Measurements from ENCODE around the gene SLC29A4. TPM values are rescaled to one million over a fixed set of nuclear protein-coding genes. Genes with fewer than 3 reads are reported as not detected.
A peak's percentile ranks its signal among the peaks of the same experiment; 100 is the strongest.

SLC29A4 gene, protein sequence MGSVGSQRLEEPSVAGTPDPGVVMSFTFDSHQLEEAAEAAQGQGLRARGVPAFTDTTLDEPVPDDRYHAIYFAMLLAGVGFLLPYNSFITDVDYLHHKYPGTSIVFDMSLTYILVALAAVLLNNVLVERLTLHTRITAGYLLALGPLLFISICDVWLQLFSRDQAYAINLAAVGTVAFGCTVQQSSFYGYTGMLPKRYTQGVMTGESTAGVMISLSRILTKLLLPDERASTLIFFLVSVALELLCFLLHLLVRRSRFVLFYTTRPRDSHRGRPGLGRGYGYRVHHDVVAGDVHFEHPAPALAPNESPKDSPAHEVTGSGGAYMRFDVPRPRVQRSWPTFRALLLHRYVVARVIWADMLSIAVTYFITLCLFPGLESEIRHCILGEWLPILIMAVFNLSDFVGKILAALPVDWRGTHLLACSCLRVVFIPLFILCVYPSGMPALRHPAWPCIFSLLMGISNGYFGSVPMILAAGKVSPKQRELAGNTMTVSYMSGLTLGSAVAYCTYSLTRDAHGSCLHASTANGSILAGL
- total RNA-seq: 1 to 10 TPM; 2.2 to 7.3 (median 5.2) TPM

DNA sequence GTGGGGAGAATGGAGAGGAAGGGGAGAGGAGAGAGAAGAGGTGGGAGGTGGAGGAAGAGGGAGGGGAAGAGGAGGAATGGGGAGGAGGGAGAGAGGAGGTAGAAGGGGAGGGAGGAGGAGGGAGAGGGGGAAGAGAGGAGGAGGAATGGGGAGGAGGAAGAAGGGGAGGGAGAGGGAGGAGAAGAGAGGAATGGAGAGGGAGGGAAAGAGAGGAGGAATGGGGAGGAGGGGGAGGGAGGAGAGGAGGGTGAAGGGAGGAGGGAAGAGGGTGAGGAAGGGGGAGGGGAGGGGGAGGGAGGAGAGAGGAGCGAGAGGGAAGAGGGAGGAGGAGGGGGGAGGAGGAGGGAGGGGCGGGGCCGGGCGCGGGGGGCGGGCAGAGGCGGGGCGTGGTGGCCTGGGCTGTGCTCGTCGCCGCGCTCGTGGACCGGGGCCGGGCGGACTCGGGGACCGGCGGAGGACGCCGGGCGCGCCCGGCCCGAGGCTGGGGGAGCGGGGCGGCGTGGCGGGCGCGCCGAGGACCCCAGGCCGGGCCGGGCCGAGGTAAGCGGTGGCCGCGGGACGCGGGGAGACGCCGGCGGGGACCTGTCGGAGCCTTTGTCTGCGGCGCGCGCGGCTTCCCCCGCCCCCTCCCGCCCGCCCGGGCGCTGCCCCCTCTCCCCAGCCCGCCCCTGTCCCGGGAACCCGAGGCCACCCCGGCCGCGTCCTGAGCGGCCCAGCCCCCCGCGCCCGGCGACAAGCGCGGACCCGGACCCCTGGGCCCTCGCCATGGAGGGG lies at the start of gene SLC29A4:
SLC29A4 (plus strand) TSS at position 401 of the 774 bp plus-strand sequence. CDS start 4,874 bp downstream, outside the sequence.
- Histone ChIP-seq H3K27me3 (peaks cover 17% of the 10 kb centered on the region), H3K4me3 (peak within 1 kb of the TSS; percentile 61), H3K27ac (no peak within 1 kb of the TSS), H3K9me3 (no peaks in the 10 kb centered on the region), H3K36me3 (no peaks in the 10 kb centered on the region), H3K4me1 (peaks cover 11% of the 10 kb centered on the region)
- WGBS: 0% methylated on average over 5 of the region's 69 CpGs
- TF ChIP-seq POLR2AphosphoS5 (IDR thresholded peaks at IDR 0.05) (no peak), EP300 (IDR thresholded peaks at IDR 0.05) (no peak), POLR2A (IDR thresholded peaks at IDR 0.05) (no peak)
- TF ChIP-seq, protein P1, sequence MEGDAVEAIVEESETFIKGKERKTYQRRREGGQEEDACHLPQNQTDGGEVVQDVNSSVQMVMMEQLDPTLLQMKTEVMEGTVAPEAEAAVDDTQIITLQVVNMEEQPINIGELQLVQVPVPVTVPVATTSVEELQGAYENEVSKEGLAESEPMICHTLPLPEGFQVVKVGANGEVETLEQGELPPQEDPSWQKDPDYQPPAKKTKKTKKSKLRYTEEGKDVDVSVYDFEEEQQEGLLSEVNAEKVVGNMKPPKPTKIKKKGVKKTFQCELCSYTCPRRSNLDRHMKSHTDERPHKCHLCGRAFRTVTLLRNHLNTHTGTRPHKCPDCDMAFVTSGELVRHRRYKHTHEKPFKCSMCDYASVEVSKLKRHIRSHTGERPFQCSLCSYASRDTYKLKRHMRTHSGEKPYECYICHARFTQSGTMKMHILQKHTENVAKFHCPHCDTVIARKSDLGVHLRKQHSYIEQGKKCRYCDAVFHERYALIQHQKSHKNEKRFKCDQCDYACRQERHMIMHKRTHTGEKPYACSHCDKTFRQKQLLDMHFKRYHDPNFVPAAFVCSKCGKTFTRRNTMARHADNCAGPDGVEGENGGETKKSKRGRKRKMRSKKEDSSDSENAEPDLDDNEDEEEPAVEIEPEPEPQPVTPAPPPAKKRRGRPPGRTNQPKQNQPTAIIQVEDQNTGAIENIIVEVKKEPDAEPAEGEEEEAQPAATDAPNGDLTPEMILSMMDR (IDR thresholded peaks at IDR 0.05): no peak
- no peak for DNase-seq (ENCODE audit: low spot score in 2 of 2)

DNA sequence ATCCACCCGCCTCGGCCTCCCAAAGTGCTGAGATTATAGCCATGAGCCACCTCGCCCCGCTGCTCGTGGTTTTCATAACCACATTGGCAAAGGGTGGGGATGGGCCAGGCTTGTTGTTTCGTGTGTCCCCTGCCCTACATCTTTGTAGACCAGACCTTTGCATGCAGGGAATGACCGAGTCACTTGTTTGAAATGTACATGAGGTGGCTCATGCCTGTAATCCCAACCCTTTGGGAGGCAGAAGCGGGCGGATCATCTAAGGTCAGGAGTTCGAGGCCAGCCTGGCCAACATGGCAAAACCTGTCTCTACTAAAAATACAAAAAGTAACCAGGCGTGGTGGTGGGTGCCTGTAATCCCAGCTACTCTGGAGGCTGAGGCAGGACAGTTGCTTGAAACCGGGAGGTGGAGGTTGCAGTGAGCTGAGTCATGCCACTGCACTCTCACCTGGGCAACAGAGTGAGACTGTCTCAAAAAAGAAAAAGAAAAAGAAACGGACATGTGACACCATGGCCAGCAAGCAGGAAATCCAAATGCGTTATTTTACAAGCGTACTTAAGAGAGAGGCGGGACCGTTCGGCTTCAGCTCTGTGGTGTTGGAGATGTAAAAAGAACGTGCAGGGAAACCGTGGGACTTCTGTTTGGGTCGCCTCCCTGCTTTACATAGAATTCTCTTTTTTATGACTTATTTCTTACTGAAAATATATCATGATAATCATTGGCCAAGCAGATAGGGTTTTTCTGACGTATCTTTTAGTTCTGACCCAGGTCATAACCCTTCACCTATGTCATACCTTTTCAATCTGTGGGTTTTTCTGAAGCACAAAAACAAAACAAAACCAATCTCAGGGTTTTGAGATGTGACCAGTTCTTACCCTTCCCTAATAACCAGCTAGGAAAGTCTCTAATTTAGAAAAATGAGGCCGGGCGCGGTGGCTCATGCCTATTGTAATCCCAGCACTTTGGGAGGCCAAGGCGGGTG lies 47.6 kb upstream of the SLC29A4 start:
- no peak overlapping the region for H3K27ac ChIP-seq
- TF ChIP-seq, protein P1 (IDR thresholded peaks at IDR 0.05): no peak
- TF ChIP-seq POLR2A (IDR thresholded peaks at IDR 0.05) (no peak), EP300 (IDR thresholded peaks at IDR 0.05) (no peak), POLR2AphosphoS5 (IDR thresholded peaks at IDR 0.05) (no peak)
- H3K9me3 ChIP-seq: no peaks in the 10 kb centered on the region
- no peaks in the 10 kb centered on the region for H3K27me3 ChIP-seq
- H3K4me1 ChIP-seq: peaks cover 22% of the 10 kb centered on the region
- peaks cover 27% of the 10 kb centered on the region for H3K36me3 ChIP-seq
- no peak for DNase-seq (ENCODE audit: low spot score in 2 of 2)
- no peak overlapping the region for H3K4me3 ChIP-seq
- WGBS: 83% methylated on average over 26 of the region's 26 CpGs

DNA sequence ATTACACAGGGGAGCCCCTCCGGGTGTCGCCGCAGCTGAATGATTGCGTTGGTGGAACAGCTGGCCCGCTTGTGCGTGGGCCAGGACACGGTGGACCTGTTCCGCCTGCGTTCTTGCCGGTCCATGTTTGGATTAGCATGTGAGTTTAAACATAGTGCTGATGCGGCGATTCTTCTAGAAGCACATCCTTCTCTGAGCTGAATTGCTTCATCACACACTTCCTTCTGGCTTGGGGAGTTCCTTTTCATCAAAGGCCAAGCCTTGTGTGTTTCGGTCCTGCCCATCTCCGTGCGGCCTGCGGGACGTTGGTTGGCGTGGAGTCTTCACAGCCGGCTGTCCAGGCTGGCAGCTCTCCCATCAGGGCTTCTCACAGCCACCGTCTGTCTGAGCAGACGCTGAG lies 45.5 kb upstream of the SLC29A4 start:
- Histone ChIP-seq H3K27ac (no peak overlapping the region), H3K4me1 (peaks cover 23% of the 10 kb centered on the region), H3K9me3 (no peaks in the 10 kb centered on the region), H3K27me3 (no peaks in the 10 kb centered on the region), H3K4me3 (peak overlapping the region; percentile 25), H3K36me3 (peaks cover 7% of the 10 kb centered on the region)
- DNase-seq (ENCODE audit: low spot score in 2 of 2): peak in 1 of 2 donors; percentile 81
- WGBS: 37% methylated on average over 21 of the region's 21 CpGs
- TF ChIP-seq POLR2A (IDR thresholded peaks at IDR 0.05) (peak in 1 of 2 donors; percentile 12), EP300 (IDR thresholded peaks at IDR 0.05) (no peak), POLR2AphosphoS5 (IDR thresholded peaks at IDR 0.05) (peak in 1 of 3 donors; percentile 12)
- TF ChIP-seq, protein P1 (IDR thresholded peaks at IDR 0.05): no peak

DNA sequence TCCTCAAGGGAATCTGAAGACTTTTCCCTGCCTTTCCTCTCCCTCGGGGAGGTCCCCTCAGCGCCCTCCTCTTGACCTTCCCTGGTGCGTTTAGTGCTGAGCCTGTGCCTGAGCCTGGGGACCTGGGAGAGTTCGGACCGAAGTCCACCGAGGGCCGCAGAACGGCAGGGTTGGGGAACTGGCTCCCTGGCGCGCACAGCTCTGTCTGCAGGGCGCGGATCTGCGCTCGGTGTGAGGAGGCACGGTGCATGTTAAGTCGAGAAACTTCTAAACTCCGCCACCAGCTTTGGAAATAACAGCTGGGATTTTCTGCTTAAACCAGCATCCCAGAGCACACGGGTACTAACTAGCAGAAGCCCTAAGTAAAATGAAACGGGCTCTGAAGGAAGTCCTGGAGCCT lies 44.2 kb upstream of the SLC29A4 start:
- DNase-seq (ENCODE audit: low spot score in 2 of 2): no peak
- Histone ChIP-seq H3K27me3 (no peaks in the 10 kb centered on the region), H3K4me3 (no peak overlapping the region), H3K27ac (no peak overlapping the region), H3K36me3 (peaks cover under 1% of the 10 kb centered on the region), H3K4me1 (peaks cover 23% of the 10 kb centered on the region), H3K9me3 (no peaks in the 10 kb centered on the region)
- WGBS: 83% methylated on average over 19 of the region's 19 CpGs
- TF ChIP-seq POLR2AphosphoS5 (IDR thresholded peaks at IDR 0.05) (no peak), EP300 (IDR thresholded peaks at IDR 0.05) (no peak), POLR2A (IDR thresholded peaks at IDR 0.05) (no peak)
- TF ChIP-seq, protein P1 (IDR thresholded peaks at IDR 0.05): no peak

All from suprapubic skin (tissue), 4 donors.